ENCODE measurements around the gene ATRAID.

Gene ATRAID

DNA sequence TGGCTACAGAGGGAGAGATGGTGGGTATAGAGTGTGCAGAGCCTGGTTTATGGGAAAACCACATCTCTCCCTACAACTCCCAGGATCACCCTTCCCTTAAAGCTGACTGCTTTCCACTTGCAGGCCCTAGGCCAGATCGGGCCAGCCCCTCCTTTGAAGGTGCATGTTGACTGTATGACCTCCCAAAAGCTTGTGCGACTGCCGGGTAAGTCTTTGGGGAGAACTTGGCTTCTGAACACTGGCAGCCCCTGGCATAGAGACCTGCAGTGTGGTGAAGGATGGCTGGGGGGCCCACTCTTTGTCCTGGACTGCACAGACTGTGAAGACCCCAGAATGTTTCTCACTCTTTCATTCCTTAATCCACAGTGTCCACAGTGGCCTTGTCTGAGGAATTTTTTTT lies 24.8 kb downstream of the ATRAID start:
- no peak overlapping the region for H3K4me2 ChIP-seq (ENCODE audit: low read length)
- no peaks in the 10 kb centered on the region for H3K79me2 ChIP-seq (ENCODE audit: insufficient read depth, low read length)
- H3K9me3 ChIP-seq (ENCODE audit: low read length) = no peaks in the 10 kb centered on the region

GRCh38 chr2:27237341-27237945 lies 25.6 kb downstream of the ATRAID start:
- peaks cover 99% of the 10 kb centered on the region for H3K36me3 ChIP-seq (ENCODE audit: insufficient read depth, low read length)
- H3F3A ChIP-seq (ENCODE audit: insufficient read depth, low read length) = no peaks in the 10 kb centered on the region
- no peak overlapping the region for H3K27ac ChIP-seq (ENCODE audit: low read depth, low read length, poor library complexity, severe bottlenecking)
- H2AFZ ChIP-seq (ENCODE audit: low read length) = no peak overlapping the region
- no peaks in the 10 kb centered on the region for H4K20me1 ChIP-seq (ENCODE audit: insufficient read depth, low read length)
- no peaks in the 10 kb centered on the region for H3K27me3 ChIP-seq (ENCODE audit: insufficient read depth, low read length)
- H3K9ac ChIP-seq (ENCODE audit: low read length) = no peak overlapping the region
- no peaks in the 10 kb centered on the region for H3K9me2 ChIP-seq (ENCODE audit: low read depth, low read length)
- H3K9me3 ChIP-seq (ENCODE audit: low read length) = no peaks in the 10 kb centered on the region
- no peak overlapping the region for H3K4me3 ChIP-seq (ENCODE audit: low read depth, low read length, poor library complexity, severe bottlenecking)
- H3K79me2 ChIP-seq (ENCODE audit: insufficient read depth, low read length) = no peaks in the 10 kb centered on the region
- TF ChIP-seq EZH2 (IDR thresholded peaks at IDR 0.05; ENCODE audit: borderline replicate concordance, low read length) = no peak
- TF ChIP-seq, protein P1, sequence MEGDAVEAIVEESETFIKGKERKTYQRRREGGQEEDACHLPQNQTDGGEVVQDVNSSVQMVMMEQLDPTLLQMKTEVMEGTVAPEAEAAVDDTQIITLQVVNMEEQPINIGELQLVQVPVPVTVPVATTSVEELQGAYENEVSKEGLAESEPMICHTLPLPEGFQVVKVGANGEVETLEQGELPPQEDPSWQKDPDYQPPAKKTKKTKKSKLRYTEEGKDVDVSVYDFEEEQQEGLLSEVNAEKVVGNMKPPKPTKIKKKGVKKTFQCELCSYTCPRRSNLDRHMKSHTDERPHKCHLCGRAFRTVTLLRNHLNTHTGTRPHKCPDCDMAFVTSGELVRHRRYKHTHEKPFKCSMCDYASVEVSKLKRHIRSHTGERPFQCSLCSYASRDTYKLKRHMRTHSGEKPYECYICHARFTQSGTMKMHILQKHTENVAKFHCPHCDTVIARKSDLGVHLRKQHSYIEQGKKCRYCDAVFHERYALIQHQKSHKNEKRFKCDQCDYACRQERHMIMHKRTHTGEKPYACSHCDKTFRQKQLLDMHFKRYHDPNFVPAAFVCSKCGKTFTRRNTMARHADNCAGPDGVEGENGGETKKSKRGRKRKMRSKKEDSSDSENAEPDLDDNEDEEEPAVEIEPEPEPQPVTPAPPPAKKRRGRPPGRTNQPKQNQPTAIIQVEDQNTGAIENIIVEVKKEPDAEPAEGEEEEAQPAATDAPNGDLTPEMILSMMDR (IDR thresholded peaks at IDR 0.05; ENCODE audit: low read length) = no peak
- H3K4me1 ChIP-seq (ENCODE audit: insufficient read depth, low read length, severe bottlenecking) = no peaks in the 10 kb centered on the region
- H3K4me2 ChIP-seq (ENCODE audit: low read length) = no peak overlapping the region

More for the DNA sequence above, 24.8 kb downstream of the ATRAID start:
- no peaks in the 10 kb centered on the region for H3K4me1 ChIP-seq (ENCODE audit: insufficient read depth, low read length, severe bottlenecking)
- TF ChIP-seq EZH2 (IDR thresholded peaks at IDR 0.05; ENCODE audit: borderline replicate concordance, low read length) = no peak
- TF ChIP-seq, protein P1 (IDR thresholded peaks at IDR 0.05; ENCODE audit: low read length) = no peak
- no peak overlapping the region for H3K4me3 ChIP-seq (ENCODE audit: low read depth, low read length, poor library complexity, severe bottlenecking)
- peaks cover 99% of the 10 kb centered on the region for H3K36me3 ChIP-seq (ENCODE audit: insufficient read depth, low read length)
- no peaks in the 10 kb centered on the region for H3K27me3 ChIP-seq (ENCODE audit: insufficient read depth, low read length)
- no peak overlapping the region for H3K9ac ChIP-seq (ENCODE audit: low read length)
- H3F3A ChIP-seq (ENCODE audit: insufficient read depth, low read length) = no peaks in the 10 kb centered on the region
- H3K27ac ChIP-seq (ENCODE audit: low read depth, low read length, poor library complexity, severe bottlenecking) = no peak overlapping the region
- H4K20me1 ChIP-seq (ENCODE audit: insufficient read depth, low read length) = no peaks in the 10 kb centered on the region
- no peak overlapping the region for H2AFZ ChIP-seq (ENCODE audit: low read length)
- H3K9me2 ChIP-seq (ENCODE audit: low read depth, low read length) = no peaks in the 10 kb centered on the region

DNA sequence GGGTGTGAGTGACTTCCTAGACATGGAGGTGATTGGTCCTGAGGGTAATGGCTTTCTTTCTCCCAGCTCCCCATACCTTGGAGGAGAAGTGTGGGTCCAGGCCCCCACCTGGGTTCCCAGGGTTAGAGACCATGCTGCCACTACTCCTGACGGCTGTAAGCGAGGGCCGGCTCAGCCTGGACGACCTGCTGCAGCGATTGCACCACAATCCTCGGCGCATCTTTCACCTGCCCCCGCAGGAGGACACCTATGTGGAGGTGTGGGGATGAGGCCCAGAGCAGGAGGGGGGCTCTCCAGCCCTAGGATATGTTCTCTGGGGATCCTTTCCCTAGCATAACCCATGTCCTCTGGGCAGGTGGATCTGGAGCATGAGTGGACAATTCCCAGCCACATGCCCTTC lies 27.1 kb downstream of the ATRAID start:
- Histone ChIP-seq H3K27me3 (ENCODE audit: insufficient read depth, low read length) (no peaks in the 10 kb centered on the region), H3K79me2 (ENCODE audit: insufficient read depth, low read length) (no peaks in the 10 kb centered on the region), H3K9me2 (ENCODE audit: low read depth, low read length) (no peaks in the 10 kb centered on the region), H3F3A (ENCODE audit: insufficient read depth, low read length) (no peaks in the 10 kb centered on the region), H3K36me3 (ENCODE audit: insufficient read depth, low read length) (peaks cover 99% of the 10 kb centered on the region), H3K9ac (ENCODE audit: low read length) (no peak overlapping the region), H3K9me3 (ENCODE audit: low read length) (no peaks in the 10 kb centered on the region), H3K4me3 (ENCODE audit: low read depth, low read length, poor library complexity, severe bottlenecking) (no peak overlapping the region), H3K27ac (ENCODE audit: low read depth, low read length, poor library complexity, severe bottlenecking) (no peak overlapping the region), H4K20me1 (ENCODE audit: insufficient read depth, low read length) (no peaks in the 10 kb centered on the region), H3K4me1 (ENCODE audit: insufficient read depth, low read length, severe bottlenecking) (no peaks in the 10 kb centered on the region), H3K4me2 (ENCODE audit: low read length) (no peak overlapping the region), H2AFZ (ENCODE audit: low read length) (no peak overlapping the region)
- no peak for TF ChIP-seq EZH2 (IDR thresholded peaks at IDR 0.05; ENCODE audit: borderline replicate concordance, low read length)
- TF ChIP-seq, protein P1 (IDR thresholded peaks at IDR 0.05; ENCODE audit: low read length) = no peak
